Right lung (tissue), 5 donors: Measurements from ENCODE around the gene PPP1R27. TPM values are rescaled to one million over a fixed set of nuclear protein-coding genes. Genes with fewer than 3 reads are reported as not detected.
"Not testable (repeated sequence)": the region's sequence is repeated elsewhere in the genome, so short reads cannot be mapped to it uniquely, and the experiment has no call there.

Source experiments
- DNase-seq, 2 donors: peaks; one replicate each; pipeline ENCODE4 v3.0.0-alpha.2; 2013
- polyA plus RNA-seq, 5 donors: library from polyadenylated mRNA; unstranded; fragments of 120-200 nt; gene quantifications; one replicate each; pipeline versions ENCODE4 v1.2.1 to v1.2.3, GENCODE V29; 2013; ENCODE audit warnings: inconsistent platforms in 1 of 5, low replicate concordance in 1 of 5; ENCODE audit not compliant: insufficient read length in 5 of 5, insufficient read depth in 1 of 5

Gene PPP1R27
- polyA plus RNA-seq, 5 donors, result 0.11 to 1.7 (median 0.15) TPM

- DNase-seq, result no peak
Observed at GRCh38 chr17:81842378-81842724, 7.5 kb upstream of the PPP1R27 start.

GRCh38 chr17:81841866-81842265 is 7.0 kb upstream of the PPP1R27 start:
- no peak for DNase-seq

GRCh38 chr17:81840826-81841778 is 6.3 kb upstream of the PPP1R27 start:
- DNase-seq, result no peak

GRCh38 chr17:81840059-81840458 is 5.2 kb upstream of the PPP1R27 start:
- not testable (repeated sequence) for DNase-seq

GRCh38 chr17:81839301-81839700 is 4.5 kb upstream of the PPP1R27 start:
- no peak for DNase-seq

- DNase-seq, result no peak
Observed at GRCh38 chr17:81838753-81839255, 4.0 kb upstream of the PPP1R27 start.

- DNase-seq, result no peak
Observed at GRCh38 chr17:81837641-81838040, 2.8 kb upstream of the PPP1R27 start.

- no peak for DNase-seq
Observed at GRCh38 chr17:81833921-81834830, 674 bp downstream of the PPP1R27 start.

GRCh38 chr17:81833160-81833920 is 1.5 kb downstream of the PPP1R27 start, which contains the start of gene MCRIP1:
Gene MCRIP1, minus strand, starts transcription at chr17:81833291. Its CDS starts 8,785 bp downstream, at chr17:81824506.
- DNase-seq, result peak; percentile 92

- DNase-seq, result no peak
Observed at GRCh38 chr17:81832608-81833159, 2.2 kb downstream of the PPP1R27 start.

- no peak for DNase-seq
Observed at GRCh38 chr17:81831957-81832607, 2.8 kb downstream of the PPP1R27 start.

GRCh38 chr17:81831563-81831956 is 3.3 kb downstream of the PPP1R27 start:
- DNase-seq, result no peak

GRCh38 chr17:81829858-81830257 is 5.0 kb downstream of the PPP1R27 start:
- DNase-seq, result no peak

- no peak for DNase-seq
Observed at GRCh38 chr17:81828656-81829055, 6.2 kb downstream of the PPP1R27 start.

GRCh38 chr17:81825841-81826466 is 8.9 kb downstream of the PPP1R27 start:
- DNase-seq, result no peak

GRCh38 chr17:81824595-81824994 is 10.3 kb downstream of the PPP1R27 start:
- DNase-seq, result no peak

GRCh38 chr17:81823820-81824550 is 10.9 kb downstream of the PPP1R27 start:
- DNase-seq, result no peak

- DNase-seq, result no peak
Observed at GRCh38 chr17:81822996-81823819, 11.6 kb downstream of the PPP1R27 start.

- no peak for DNase-seq
Observed at GRCh38 chr17:81822312-81822637, 12.6 kb downstream of the PPP1R27 start.
